HG02642 (cell line): ENCODE results near the gene TRIM54.
"Not testable (repeated sequence)": the region's sequence is repeated elsewhere in the genome, so short reads cannot be mapped to it uniquely, and the experiment has no call there.

Source experiments
- ATAC-seq: cut with Tn5 transposase; IDR thresholded peaks from one replicate; pipeline ENCODE4 v1.9.1; 2021; ENCODE audit warnings: mild to moderate bottlenecking; ENCODE audit not compliant: unreplicated experiment, poor library complexity

Gene TRIM54

GRCh38 chr2:27278010-27278409 is 4.2 kb upstream of the TRIM54 start:
- no peak for ATAC-seq

- no peak for ATAC-seq
Observed at GRCh38 chr2:27280826-27281225, 1.4 kb upstream of the TRIM54 start.

GRCh38 chr2:27281442-27281841 is 787 bp upstream of the TRIM54 start:
- ATAC-seq: no peak

GRCh38 chr2:27282892-27283291 is 663 bp downstream of the TRIM54 start:
- ATAC-seq: no peak

GRCh38 chr2:27284996-27285395 is 2.8 kb downstream of the TRIM54 start:
- ATAC-seq: no peak

- no peak for ATAC-seq
Observed at GRCh38 chr2:27285481-27285880, 3.3 kb downstream of the TRIM54 start.

GRCh38 chr2:27288610-27289009 is 6.4 kb downstream of the TRIM54 start:
- ATAC-seq: no peak

GRCh38 chr2:27290549-27290948 is 8.3 kb downstream of the TRIM54 start:
- no peak for ATAC-seq

GRCh38 chr2:27291865-27292264 is 9.6 kb downstream of the TRIM54 start:
- no peak for ATAC-seq

- no peak for ATAC-seq
Observed at GRCh38 chr2:27294928-27295327, 12.7 kb downstream of the TRIM54 start.

- no peak for ATAC-seq
Observed at GRCh38 chr2:27296481-27296880, 14.3 kb downstream of the TRIM54 start.

GRCh38 chr2:27297195-27297594 is 15.0 kb downstream of the TRIM54 start:
- no peak for ATAC-seq

GRCh38 chr2:27298391-27299080 is 16.3 kb downstream of the TRIM54 start:
- ATAC-seq: no peak

GRCh38 chr2:27300606-27301005 is 18.4 kb downstream of the TRIM54 start:
- ATAC-seq: not testable (repeated sequence)

GRCh38 chr2:27303093-27304025 is 21.1 kb downstream of the TRIM54 start:
- ATAC-seq: no peak

GRCh38 chr2:27304488-27305240 is 22.4 kb downstream of the TRIM54 start:
- ATAC-seq: no peak

GRCh38 chr2:27305516-27305915 is 23.3 kb downstream of the TRIM54 start:
- ATAC-seq: no peak

GRCh38 chr2:27306136-27306535 is 23.9 kb downstream of the TRIM54 start:
- no peak for ATAC-seq

- no peak for ATAC-seq
Observed at GRCh38 chr2:27306573-27307286, 24.5 kb downstream of the TRIM54 start.

GRCh38 chr2:27307287-27307544 is 25.0 kb downstream of the TRIM54 start:
- no peak for ATAC-seq
